HepG2 (cell line): ENCODE data around the gene HDAC4. TPM values are rescaled to one million over a fixed set of nuclear protein-coding genes. Genes with fewer than 3 reads are reported as not detected.

ENCODE experiments used
- ATAC-seq: fragments of 200-7000 bp; cut with Tn5 transposase; 3 replicates; pipeline ENCODE4 v1.9.1; 2020; ENCODE audit warnings: mild to moderate bottlenecking, moderate library complexity
- BruUV-seq: library from RNA; stranded (reverse); fragments of 400-500 nt; replicated peaks from 2 replicates; lab custom pipeline; 2021; lab: Mats Ljungman, UMichigan
- CTCF ChIA-PET: fragments of 300-600 bp; formaldehyde crosslinking; extraction: SDS; loops from one replicate; lab custom pipeline; 2021; ENCODE audit warnings: low total read pairs, inconsistent platforms, low intra/inter-chr PET ratio; lab: Yijun Ruan, JAX
- POLR2A ChIA-PET: fragments of 350-600 bp; sonication (Branson Sonifier 250); formaldehyde crosslinking; loops from one replicate; lab custom pipeline; 2020; ENCODE audit warnings: antibody characterized with exemption, inconsistent platforms; lab: Yijun Ruan, JAX
- DNase-seq: peaks from one replicate; pipeline ENCODE4 v3.0.0-alpha.2; 2015; ENCODE audit warnings: low spot score
- FAIRE-seq: peaks from 3 replicates; lab custom pipeline; 2011; peaks lifted over from hg19 to GRCh38; lab: Jason Lieb, UNC
- H2AFZ ChIP-seq: one replicate; pipeline ENCODE4 v1.6.1; 2011; ENCODE audit warnings: low read length, inconsistent platforms
- H3K27ac ChIP-seq: fragments of 300-600 bp; 3 replicates; pipeline ENCODE4 v1.8.0; 2011; ENCODE audit warnings: mixed run types, mild to moderate bottlenecking, mixed read lengths, low read length, inconsistent platforms; ENCODE audit not compliant: insufficient read depth; ENCODE audit errors: extremely low read length
- H3K27me3 ChIP-seq, 2 experiments: fragments of 200-600 bp in 1 of 2; 2 replicates in 1 of 2; 3 replicates in 1 of 2; pipeline versions ENCODE4 v1.6.0 to v1.8.0; 2011; ENCODE audit warnings: low read length in 2 of 2, mild to moderate bottlenecking in 2 of 2, moderate library complexity in 2 of 2, inconsistent platforms in 1 of 2; ENCODE audit not compliant: insufficient read depth in 2 of 2, control insufficient read depth in 1 of 2
- H3K36me3 ChIP-seq, 2 experiments: fragments of 200-600 bp in 1 of 2; replicated peaks in 1 of 2; 2 replicates in 1 of 2; 3 replicates in 1 of 2; pipeline versions ENCODE4 v1.5.1 to v1.8.0; 2011; ENCODE audit warnings: low read length in 2 of 2, inconsistent platforms in 1 of 2; ENCODE audit not compliant: insufficient read depth in 2 of 2, control insufficient read depth in 1 of 2
- H3K4me1 ChIP-seq: 2 replicates; pipeline ENCODE4 v1.5.1; 2012; ENCODE audit warnings: low read length, inconsistent platforms; ENCODE audit not compliant: insufficient read depth
- H3K4me2 ChIP-seq: 2 replicates; pipeline ENCODE4 v1.6.0; 2011; ENCODE audit warnings: low read depth, low read length, inconsistent platforms
- H3K4me3 ChIP-seq, 3 experiments: fragments of 200-600 bp in 1 of 3; sonication (generic), shearing (Covaris generic) in 1 of 3; replicated peaks in 1 of 3; 2 replicates each; pipeline ENCODE4 v1.5.1; 2011 to 2016; ENCODE audit warnings: low read length in 3 of 3, inconsistent platforms in 2 of 3, low read depth in 2 of 3, mild to moderate bottlenecking in 2 of 3, control low read depth in 1 of 3, mixed read lengths in 1 of 3; ENCODE audit not compliant: insufficient read depth in 1 of 3
- H3K79me2 ChIP-seq: one replicate; pipeline ENCODE4 v1.6.1; 2011; ENCODE audit warnings: low read length, inconsistent platforms; ENCODE audit not compliant: insufficient read depth
- H3K9ac ChIP-seq: 2 replicates; pipeline ENCODE4 v1.6.0; 2011; ENCODE audit warnings: mild to moderate bottlenecking, low read depth, low read length, inconsistent platforms; ENCODE audit not compliant: insufficient read depth
- H3K9me3 ChIP-seq: 2 replicates; pipeline ENCODE4 v1.5.1; 2012; ENCODE audit warnings: mild to moderate bottlenecking, low read length
- H4K20me1 ChIP-seq: 2 replicates; pipeline ENCODE4 v1.6.0; 2011; ENCODE audit warnings: inconsistent platforms, mild to moderate bottlenecking, low read length, moderate library complexity; ENCODE audit not compliant: insufficient read depth
- BRCA1 ChIP-seq: sonication (generic); formaldehyde crosslinking; IDR thresholded peaks from 2 replicates; pipeline ENCODE4 v1.4.0; 2020; ENCODE audit warnings: missing genetic modification reagents
- CBX2 ChIP-seq, 2 experiments: fragments of 200-600 bp in 1 of 2; sonication (generic); formaldehyde crosslinking in 1 of 2; IDR thresholded peaks; 2 replicates each; pipeline versions ENCODE4 v1.7.0 to v1.8.1; 2018 to 2022; ENCODE audit warnings: low read depth in 2 of 2, low read length in 1 of 2, mild to moderate bottlenecking in 1 of 2, missing genetic modification reagents in 1 of 2
- CC2D1A ChIP-seq: sonication (generic); formaldehyde crosslinking; IDR thresholded peaks from 2 replicates; pipeline ENCODE4 v1.8.1; 2023; ENCODE audit warnings: mild to moderate bottlenecking, missing genetic modification reagents
- HNRNPH1 ChIP-seq: fragments of 200-400 bp; formaldehyde crosslinking; optimal IDR thresholded peaks from 2 replicates; pipeline ENCODE3; 2017; ENCODE audit warnings: mild to moderate bottlenecking, low read depth, low read length
- IRX3 ChIP-seq: sonication (generic); formaldehyde crosslinking; IDR thresholded peaks from 2 replicates; pipeline ENCODE4 v1.8.1; 2023; ENCODE audit warnings: mild to moderate bottlenecking, low read depth, missing genetic modification reagents, borderline replicate concordance
- KDM5A ChIP-seq: fragments of 200-600 bp; sonication (generic); IDR thresholded peaks from 2 replicates; pipeline ENCODE4 v1.7.0; 2018; ENCODE audit warnings: antibody characterized with exemption, mild to moderate bottlenecking, low read length, borderline replicate concordance
- NFKB2 ChIP-seq: sonication (generic); formaldehyde crosslinking; IDR thresholded peaks from 2 replicates; pipeline ENCODE4 v1.4.0; 2020; ENCODE audit warnings: missing genetic modification reagents, borderline replicate concordance
- SKI ChIP-seq: fragments of 450-650 bp; IDR thresholded peaks from one replicate; pipeline ENCODE4 v1.6.1; 2018; ENCODE audit warnings: mild to moderate bottlenecking; ENCODE audit not compliant: partially characterized antibody
- ZBTB40 ChIP-seq, 2 experiments: fragments of 450-650 bp in 1 of 2; sonication (generic) in 1 of 2; formaldehyde crosslinking in 1 of 2; IDR thresholded peaks; 2 replicates each; pipeline versions ENCODE4 v1.6.1 to v1.8.0; 2016 to 2022; ENCODE audit warnings: antibody characterized with exemption in 1 of 2, mild to moderate bottlenecking in 1 of 2, missing genetic modification reagents in 1 of 2
- ZFP1 ChIP-seq: IDR thresholded peaks from 2 replicates; pipeline ENCODE4 v1.6.1; 2016
- ZNF562 ChIP-seq: sonication (generic); formaldehyde crosslinking; IDR thresholded peaks from 2 replicates; pipeline ENCODE4 v1.8.0; 2022; ENCODE audit warnings: missing genetic modification reagents, borderline replicate concordance
- ZNF720 ChIP-seq: sonication (generic); formaldehyde crosslinking; IDR thresholded peaks from 2 replicates; pipeline ENCODE4 v1.4.0; 2020; ENCODE audit warnings: missing genetic modification reagents
- WGBS: methylation state at CpG from one replicate; pipeline ENCODE4 v1.1.6; 2017; ENCODE audit warnings: low lambda C conversion rate; 5-methylcytosine and 5-hydroxymethylcytosine counted together
- in situ Hi-C: cut with HindIII; loops from 2 replicates; pipeline ENCODE4 v1.10.0; 2017; ENCODE audit warnings: low pct_unique_long_range_greater_than_20kb; ENCODE audit not compliant: extremely low pct_ligation_motif_present
- intact Hi-C: fragments of 100-400 bp; cut with micrococcal nuclease; formaldehyde crosslinking; loops from one replicate; pipeline ENCODE4 v1.10.0; 2022; ENCODE audit not compliant: unreplicated experiment
- polyA plus RNA-seq, 8 experiments: library from polyadenylated mRNA; depleted of rRNA in 3 of 8; stranded (reverse) in 7 of 8; unstranded in 1 of 8; fragments of >200 nt; fragmentation: Illumina TruSeq in 4 of 8; extraction: Trizol in 4 of 8; gene quantifications; 2 replicates each; pipeline versions ENCODE4 v1.2.1 to v1.2.3, GENCODE V29; 2011 to 2016; ENCODE audit warnings: low read depth in 4 of 8, missing spikeins in 1 of 8, mixed read lengths in 1 of 8; ENCODE audit not compliant: insufficient read depth in 1 of 8
- total RNA-seq, 5 experiments: library from RNA; depleted of rRNA; stranded (reverse); fragments of >200 nt; fragmentation: Illumina TruSeq; extraction: Trizol; gene quantifications; 2 replicates each; pipeline ENCODE4 v1.2.3, GENCODE V29; 2016; ENCODE audit warnings: low read depth in 1 of 5

The HDAC4 gene
- total and polyA plus RNA-seq, 2 of the 13 experiments (the other 11 are each of a cell fraction or from before 2014, with no cell fraction given): 10.1 to 11.5 TPM

- H3K27ac ChIP-seq: no peak overlapping the region
- H3K9ac ChIP-seq: no peak overlapping the region
- CTCF ChIA-PET: no interaction called here
- H3K36me3 ChIP-seq: peaks cover 22 to 60% of the 10 kb centered on the region in 2 experiments
- H3K4me2 ChIP-seq: no peak overlapping the region
- no peak overlapping the region for H2AFZ ChIP-seq
- no peak for ATAC-seq
- H3K4me1 ChIP-seq: no peaks in the 10 kb centered on the region
- H3K79me2 ChIP-seq: no peaks in the 10 kb centered on the region
- H4K20me1 ChIP-seq: no peaks in the 10 kb centered on the region; the same call in 1 of the 2 replicates
- H3K4me3 ChIP-seq: no peak overlapping the region
- no peaks in the 10 kb centered on the region for H3K9me3 ChIP-seq
- no peak for DNase-seq
- in situ Hi-C loops: no loop called here
- 97% methylated on average over 10 of the region's 10 CpGs for WGBS
- no peaks in the 10 kb centered on the region for H3K27me3 ChIP-seq
- no peak for FAIRE-seq
- intact Hi-C loops: no loop called here
- no TSS peak for BruUV-seq
- TF ChIP-seq ZFP1 (CRISPR knock-in tag) (no peak), CC2D1A (no peak), ZNF720 (CRISPR knock-in tag) (no peak), KDM5A (no peak), IRX3 (CRISPR knock-in tag) (no peak), SKI (no peak), HNRNPH1 (no peak), CBX2 (IDR thresholded peaks at IDR 0.05; ENCODE audit: low read depth, low read length) (no peak), CBX2 (CRISPR knock-in tag; IDR thresholded peaks at IDR 0.05; ENCODE audit: low read depth) (no peak), ZNF562 (CRISPR knock-in tag) (no peak), NFKB2 (CRISPR knock-in tag) (no peak), BRCA1 (CRISPR knock-in tag) (no peak), ZBTB40 (IDR thresholded peaks at IDR 0.05) (no peak), ZBTB40 (CRISPR knock-in tag; IDR thresholded peaks at IDR 0.05) (no peak)
- POLR2A ChIA-PET: no interaction called here
Measured at GRCh38 chr2:239152239-239152915, 248.4 kb downstream of the HDAC4 start.
